ENCODE results near the gene OR10X1.

GRCh38 chr1:158572226-158572625 lies 7.5 kb downstream of the OR10X1 start:
- TF ChIP-seq CTCF (IDR thresholded peaks at IDR 0.05; ENCODE audit: low read depth, low read length, poor library complexity, severe bottlenecking) (no peak), EZH2phosphoT487 (IDR thresholded peaks at IDR 0.05; ENCODE audit: borderline replicate concordance, low read length) (no peak)
